Stimulated activated CD8-positive, alpha-beta memory T cell treated with anti-CD3 and anti-CD28 coated beads, Interleukin-15, amount 100 ng/mL, for 4 hours (primary cell): ENCODE measurements around the gene HRH3.

Experiments used
- DNase-seq, 2 donors: peaks; one replicate each; pipeline ENCODE4 v3.0.0-alpha.2; 2020; ENCODE audit warnings: low read depth in 2 of 2

Gene HRH3

GRCh38 chr20:62215020-62215990, 4.8 kb downstream of the HRH3 start:
- DNase-seq: no peak

- DNase-seq: no peak
Measured at GRCh38 chr20:62214067-62214466, 6.0 kb downstream of the HRH3 start.

- no peak for DNase-seq
Measured at GRCh38 chr20:62212299-62212698, 7.8 kb downstream of the HRH3 start.

GRCh38 chr20:62211769-62212288, 8.2 kb downstream of the HRH3 start:
- no peak for DNase-seq

GRCh38 chr20:62211216-62211615, 8.9 kb downstream of the HRH3 start:
- no peak for DNase-seq

GRCh38 chr20:62210496-62210855, 9.6 kb downstream of the HRH3 start:
- no peak for DNase-seq

- DNase-seq: no peak
Measured at GRCh38 chr20:62209850-62210495, 10.1 kb downstream of the HRH3 start.

GRCh38 chr20:62208795-62209755, 11.0 kb downstream of the HRH3 start:
- no peak for DNase-seq

- DNase-seq: no peak
Measured at GRCh38 chr20:62208061-62208794, 11.8 kb downstream of the HRH3 start.

GRCh38 chr20:62206388-62206775, 13.7 kb downstream of the HRH3 start:
- no peak for DNase-seq

GRCh38 chr20:62205618-62206387, 14.3 kb downstream of the HRH3 start:
- DNase-seq: no peak

- DNase-seq: no peak
Measured at GRCh38 chr20:62203378-62204030, 16.6 kb downstream of the HRH3 start.

- no peak for DNase-seq
Measured at GRCh38 chr20:62202676-62203377, 17.3 kb downstream of the HRH3 start.

GRCh38 chr20:62202083-62202395, 18.0 kb downstream of the HRH3 start:
- no peak for DNase-seq

- no peak for DNase-seq
Measured at GRCh38 chr20:62201173-62202082, 18.6 kb downstream of the HRH3 start.

- DNase-seq: no peak
Measured at GRCh38 chr20:62200491-62201172, 19.4 kb downstream of the HRH3 start.

GRCh38 chr20:62198931-62199330, 21.1 kb downstream of the HRH3 start:
- DNase-seq: no peak

GRCh38 chr20:62198496-62198895, 21.6 kb downstream of the HRH3 start:
- DNase-seq: no peak
